LNCAP (cell line): ENCODE data around the gene SHISA3.

ENCODE experiments used
- CTCF ChIP-seq: fragments of 450-650 bp; IDR thresholded peaks from 2 replicates; pipeline ENCODE4 v1.5.1; 2017; ENCODE audit warnings: mild to moderate bottlenecking

The SHISA3 gene

GRCh38 chr4:42360256-42360669 is 37.0 kb upstream of the SHISA3 start:
- TF ChIP-seq CTCF, result no peak

GRCh38 chr4:42361456-42361855 is 35.8 kb upstream of the SHISA3 start:
- no peak for TF ChIP-seq CTCF

- TF ChIP-seq CTCF, result no peak
Observed at GRCh38 chr4:42362591-42362990, 34.7 kb upstream of the SHISA3 start.

GRCh38 chr4:42363614-42364013 is 33.7 kb upstream of the SHISA3 start:
- no peak for TF ChIP-seq CTCF

- TF ChIP-seq CTCF, result no peak
Observed at GRCh38 chr4:42364266-42365053, 32.8 kb upstream of the SHISA3 start.

GRCh38 chr4:42366959-42367358 is 30.3 kb upstream of the SHISA3 start:
- TF ChIP-seq CTCF, result no peak

- no peak for TF ChIP-seq CTCF
Observed at GRCh38 chr4:42369489-42369888, 27.8 kb upstream of the SHISA3 start.
